GM19395 (cell line): ENCODE data around the gene TTLL1.
"Not testable (repeated sequence)": the region's sequence is repeated elsewhere in the genome, so short reads cannot be mapped to it uniquely, and the experiment has no call there.

Source experiments
- ATAC-seq: cut with Tn5 transposase; IDR thresholded peaks from one replicate; pipeline ENCODE4 v1.9.1; 2021; ENCODE audit warnings: mild to moderate bottlenecking, moderate library complexity; ENCODE audit not compliant: unreplicated experiment

The TTLL1 gene

DNA sequence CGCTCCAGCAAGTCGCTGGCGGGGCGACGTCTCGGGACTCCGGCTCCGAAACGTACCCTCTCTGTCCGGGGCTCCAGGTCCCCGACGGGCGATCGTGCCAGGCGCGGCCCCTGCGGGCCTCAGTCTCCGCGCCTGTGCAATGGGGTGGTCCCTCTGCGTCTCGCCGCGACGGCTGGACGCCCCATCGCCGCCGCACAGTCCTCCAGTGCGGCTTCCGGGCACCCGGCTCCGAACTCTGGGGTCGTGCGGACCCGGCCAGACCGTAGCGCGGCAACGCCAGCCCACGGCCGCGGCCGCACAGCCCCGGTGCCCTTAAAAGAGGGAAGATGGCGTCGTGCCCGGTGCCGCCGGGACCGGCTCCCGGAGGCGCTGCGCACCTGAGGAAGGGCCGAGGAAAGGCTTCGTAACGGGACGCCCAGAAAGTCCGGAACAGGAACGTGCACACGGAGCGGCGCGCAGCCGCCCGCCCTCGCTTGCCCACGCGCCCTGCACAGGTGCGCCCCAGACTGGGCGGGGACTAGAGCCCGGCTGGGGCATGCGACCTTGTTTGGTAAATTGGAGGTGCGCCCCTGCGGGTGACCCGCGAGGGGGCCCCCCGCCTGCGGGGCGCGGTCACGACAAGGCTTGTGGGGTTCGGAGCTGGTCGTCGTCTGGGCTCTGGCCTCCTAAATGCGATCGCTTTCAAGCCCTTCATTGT lies 21.9 kb upstream of the TTLL1 start:
- no peak for ATAC-seq

DNA sequence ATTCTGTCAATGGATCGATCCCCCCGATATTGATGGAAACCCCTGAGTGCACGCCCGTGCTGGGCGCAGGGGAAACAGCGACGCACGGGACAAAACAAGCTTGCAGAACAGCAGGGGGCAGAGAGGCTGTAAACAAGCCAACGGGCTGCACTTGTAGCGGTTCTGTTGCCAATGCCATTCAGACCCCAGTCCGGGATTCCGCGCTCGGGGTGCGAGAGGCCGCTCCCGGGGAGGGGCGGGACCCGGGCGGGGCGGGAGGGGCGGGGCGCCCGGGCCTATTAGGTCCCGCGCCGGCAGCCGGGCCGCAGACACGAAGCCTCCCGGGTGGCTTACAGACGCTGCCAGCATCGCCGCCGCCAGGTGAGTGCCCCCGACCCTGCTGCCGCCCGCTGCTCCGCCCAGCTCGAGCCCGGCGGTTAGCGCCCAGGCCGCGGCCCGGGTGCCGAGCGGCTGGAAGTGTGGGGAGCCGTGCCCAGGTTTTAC lies 21.3 kb upstream of the TTLL1 start, which contains the start of gene BIK:
BIK (plus strand) TSS at position 307 of the 483 bp plus-strand sequence. CDS start 13,273 bp downstream, outside the sequence.
- no peak for ATAC-seq

DNA sequence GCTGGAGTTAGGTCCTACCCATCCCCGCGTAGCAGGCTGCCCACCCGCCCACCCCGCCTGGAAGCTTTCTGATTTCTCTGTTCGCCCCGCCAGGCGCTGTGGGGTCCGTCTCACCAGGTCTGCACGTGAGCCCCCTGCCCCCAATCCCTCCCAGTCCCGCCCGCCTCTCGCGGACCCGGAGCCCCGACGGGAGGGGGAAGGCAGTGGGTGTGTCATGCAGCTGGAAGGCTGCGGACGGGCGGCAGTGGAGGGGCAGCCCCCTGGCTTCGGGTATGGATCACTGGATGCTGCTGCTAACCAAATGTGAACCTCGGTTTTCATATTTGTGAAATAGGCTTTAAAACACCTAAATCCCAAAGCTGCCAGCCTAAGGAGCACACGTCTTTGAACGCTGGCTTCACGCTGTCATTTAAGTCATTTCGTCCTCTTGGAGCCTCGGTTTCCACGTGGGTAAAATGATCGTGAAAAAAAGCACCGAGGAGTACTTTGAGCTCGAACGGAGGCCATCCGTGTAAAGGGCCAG lies 20.8 kb upstream of the TTLL1 start:
- ATAC-seq = no peak

DNA sequence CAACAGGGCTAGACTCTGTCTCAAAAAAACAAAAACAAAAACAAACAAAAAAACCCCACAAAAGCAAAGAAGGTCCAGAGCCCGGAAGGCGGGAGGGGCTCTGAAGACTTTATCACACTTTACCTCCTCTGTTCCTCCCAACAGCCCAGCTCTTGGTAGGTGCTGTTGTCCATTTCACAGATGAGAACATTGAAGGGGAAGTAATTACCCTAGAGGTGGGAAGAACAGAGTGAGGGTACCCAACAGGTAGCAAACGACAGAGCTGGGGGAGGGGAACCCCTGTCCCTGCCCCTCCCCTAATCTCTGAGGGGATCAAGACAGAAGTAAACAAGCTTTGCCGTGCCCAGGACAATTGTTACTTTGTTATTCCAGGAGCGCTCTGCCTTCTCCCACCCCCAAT lies 20.3 kb upstream of the TTLL1 start:
- no peak for ATAC-seq

DNA sequence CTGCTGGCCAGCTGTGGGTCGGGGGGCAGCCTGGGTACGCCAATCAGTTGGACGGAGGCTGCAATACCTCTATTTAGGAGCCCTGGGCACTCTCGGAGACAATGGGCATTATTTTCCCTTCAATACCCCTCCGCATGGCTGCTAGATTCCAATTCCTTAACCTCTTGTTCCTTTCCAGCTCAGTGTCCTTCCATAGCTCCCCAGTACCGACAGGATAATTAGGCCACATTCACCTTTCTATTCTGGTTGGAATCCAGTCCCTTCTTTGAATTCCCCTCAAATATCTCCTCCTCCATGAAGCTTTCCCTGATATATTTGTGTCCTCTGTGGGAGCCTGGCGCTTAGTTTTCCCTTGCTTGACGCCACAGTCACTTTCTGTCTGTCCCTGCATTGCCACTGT lies 17.1 kb upstream of the TTLL1 start:
- no peak for ATAC-seq

DNA sequence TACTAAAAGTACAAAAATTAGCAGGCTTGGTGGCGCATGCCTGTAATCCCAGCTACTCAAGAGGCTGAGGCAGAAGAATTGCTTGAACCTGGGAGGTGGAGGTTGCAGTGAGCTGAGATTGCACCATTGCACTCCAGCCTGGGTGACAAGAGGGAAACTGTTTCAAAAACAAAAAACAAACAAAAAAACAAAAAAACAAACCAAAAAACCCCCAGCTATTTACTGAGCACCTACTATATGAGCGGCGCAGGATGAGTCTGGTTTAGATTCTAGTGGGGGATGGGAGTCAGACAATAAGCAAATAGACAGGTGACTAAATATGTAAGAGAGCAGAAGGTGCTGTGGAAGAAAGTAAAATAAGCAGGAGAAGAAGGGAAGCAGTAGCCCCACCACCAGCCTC lies 15.8 kb upstream of the TTLL1 start:
- not testable (repeated sequence) for ATAC-seq

DNA sequence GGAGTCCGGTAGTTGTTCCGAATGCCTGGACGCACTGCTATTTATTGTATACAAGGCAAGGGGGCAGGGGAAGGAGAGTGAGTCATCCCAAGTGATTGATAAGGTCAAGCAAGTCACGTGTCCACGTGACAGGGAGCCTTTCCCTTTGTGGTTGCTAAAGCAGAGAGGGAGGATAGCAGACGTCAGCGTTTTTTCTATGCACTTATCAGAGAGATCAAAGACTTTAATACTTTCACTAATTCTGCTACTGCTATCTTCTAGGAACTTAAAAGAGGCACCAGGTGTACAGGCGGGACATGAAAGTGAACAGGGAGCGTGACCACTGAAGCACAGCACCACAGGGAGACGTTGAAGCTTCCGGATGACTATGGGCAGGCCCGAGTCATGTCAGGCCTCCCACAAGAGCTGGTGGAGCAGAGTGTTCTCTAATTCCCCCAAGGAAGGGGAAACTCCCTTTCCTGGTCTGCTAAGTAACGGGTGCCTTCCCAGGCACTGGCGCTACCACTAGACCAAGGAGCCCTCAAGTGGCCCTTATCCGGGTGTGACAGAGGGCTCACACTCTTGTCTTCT lies 14.9 kb upstream of the TTLL1 start:
- ATAC-seq = not testable (repeated sequence)

DNA sequence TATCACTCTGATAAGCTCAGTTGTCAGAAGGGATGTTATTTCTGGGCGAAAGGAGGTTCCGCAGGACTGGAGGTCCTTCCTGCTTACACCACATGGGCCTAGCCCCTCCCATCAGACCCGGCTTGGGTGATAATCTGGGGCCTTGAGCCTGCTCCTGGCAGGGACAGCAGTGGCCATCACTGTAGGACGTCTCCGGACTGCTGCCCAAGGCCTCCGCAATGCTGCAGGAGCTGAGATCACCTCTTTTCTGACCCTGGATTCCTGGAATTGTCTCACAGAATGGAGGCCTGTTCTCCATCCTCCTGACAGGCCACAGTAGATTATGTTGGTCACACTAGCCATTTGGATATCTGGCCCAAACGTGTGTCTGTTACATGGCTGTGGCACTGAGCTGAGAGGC lies 12.1 kb upstream of the TTLL1 start:
- ATAC-seq = no peak

DNA sequence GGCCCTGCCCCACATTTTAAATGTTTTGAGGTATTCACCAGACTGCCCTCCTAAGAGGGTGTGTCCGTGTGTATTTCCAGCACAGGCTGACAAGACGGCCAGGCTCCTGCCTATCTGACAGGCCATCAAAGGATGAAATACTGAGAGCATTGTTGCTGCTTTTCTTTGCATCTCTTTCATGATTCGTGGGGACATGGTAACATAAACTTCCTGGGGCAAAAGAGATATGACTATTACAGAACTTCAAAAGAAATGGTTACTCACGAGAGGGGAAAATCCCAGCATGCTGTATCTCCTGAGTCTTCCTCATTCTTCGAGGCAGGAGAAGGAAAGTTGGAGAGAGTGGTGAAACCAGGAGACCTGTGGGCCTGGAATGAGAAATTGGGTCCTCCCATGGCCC lies 11.0 kb upstream of the TTLL1 start:
- ATAC-seq = no peak

DNA sequence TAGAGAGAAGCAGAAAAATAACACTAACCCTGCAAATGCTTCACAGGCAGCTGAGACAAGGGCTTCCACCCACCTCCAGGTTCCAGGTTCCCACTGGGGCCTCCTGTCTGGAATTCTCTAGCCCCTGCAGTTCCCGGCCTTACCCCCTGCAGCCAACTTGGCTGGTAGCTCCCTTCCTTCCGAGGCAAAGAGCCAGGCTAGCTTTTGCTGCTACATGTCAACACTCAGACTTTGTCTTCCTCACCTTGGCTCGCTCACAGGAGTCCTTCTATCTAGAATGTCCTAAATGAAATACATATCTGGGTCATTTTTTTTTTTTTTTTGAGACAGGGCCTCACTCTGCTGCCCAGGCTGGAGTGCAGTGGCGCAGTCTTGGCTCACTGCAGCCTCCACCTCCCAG lies 9.9 kb upstream of the TTLL1 start:
- ATAC-seq = no peak

DNA sequence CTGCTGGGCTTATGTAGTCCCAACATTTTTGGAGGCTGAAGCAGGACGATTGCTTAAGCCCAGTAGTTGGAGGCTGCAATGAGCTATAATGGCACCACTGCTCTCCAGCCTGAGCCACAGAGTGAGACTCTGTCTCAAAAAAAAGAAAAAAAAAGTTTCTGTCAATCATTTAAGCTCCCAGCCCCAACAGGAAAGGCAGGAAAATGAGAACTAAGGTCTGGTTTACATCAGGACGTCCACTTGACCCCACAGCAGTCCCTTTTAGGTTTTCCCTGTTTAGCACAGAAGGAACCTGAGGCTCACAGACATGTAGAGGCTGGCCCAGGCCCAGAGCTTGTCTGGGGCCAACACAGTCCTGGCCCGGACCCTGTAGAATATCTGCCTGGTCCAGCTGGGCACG lies 9.2 kb upstream of the TTLL1 start:
- no peak for ATAC-seq

DNA sequence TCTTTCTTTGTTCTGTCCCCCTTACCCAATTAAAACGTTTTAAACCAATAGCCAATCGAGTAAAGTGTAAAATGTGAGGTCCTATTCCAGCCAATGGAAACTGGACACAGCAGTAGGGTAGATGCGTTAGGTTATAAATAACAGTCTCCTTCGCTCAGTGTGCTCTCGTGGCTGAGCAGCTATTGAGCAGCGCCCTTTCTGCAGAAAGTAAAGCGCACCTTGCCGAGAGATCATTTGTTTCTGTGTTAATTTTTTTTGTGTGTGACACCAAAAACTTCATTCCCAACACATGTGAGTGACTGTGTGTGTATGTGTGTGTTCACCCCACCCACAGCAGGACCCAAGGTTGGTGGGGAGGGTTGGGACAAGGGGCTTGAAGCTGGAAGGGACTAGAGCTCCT lies 7.2 kb upstream of the TTLL1 start:
- no peak for ATAC-seq

DNA sequence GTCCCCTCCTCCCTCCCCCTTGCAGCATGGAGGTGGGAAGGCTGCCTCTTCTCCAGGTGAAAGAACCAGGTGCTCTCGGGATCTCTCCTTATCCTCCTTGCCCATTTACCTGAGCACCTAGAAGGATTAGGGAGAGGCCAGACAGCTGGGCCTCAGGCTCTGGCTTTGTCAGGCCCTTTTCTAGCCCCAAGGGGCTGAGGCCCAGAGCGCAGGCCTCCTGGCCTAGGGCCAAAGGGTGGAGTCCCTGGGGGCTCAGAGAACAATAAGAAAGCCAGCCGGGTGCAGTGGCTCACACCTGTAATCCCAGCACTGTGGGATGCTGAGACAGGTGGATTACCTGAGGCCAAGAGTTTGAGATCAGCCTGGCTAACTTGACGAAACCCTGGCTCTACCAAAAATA lies 5.4 kb upstream of the TTLL1 start:
- no peak for ATAC-seq

DNA sequence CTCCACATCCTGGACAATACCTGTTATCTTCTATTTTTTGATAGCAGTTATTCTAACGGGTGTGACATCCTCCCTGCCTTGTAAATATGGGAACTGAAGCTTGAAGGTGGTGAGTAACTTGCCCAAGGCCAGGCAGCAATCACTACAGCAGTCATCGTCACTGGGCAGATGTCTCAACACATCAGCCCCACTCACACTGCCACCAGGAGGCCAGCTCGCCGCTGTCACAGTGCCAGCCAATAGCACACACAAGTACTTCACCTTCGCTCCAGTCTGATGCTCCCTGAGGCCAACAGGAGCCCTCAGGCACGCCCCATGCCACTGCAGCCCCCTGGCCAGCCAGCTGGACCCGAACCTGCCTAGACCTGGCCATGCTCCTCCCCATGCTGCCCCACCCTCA lies 4.9 kb upstream of the TTLL1 start:
- ATAC-seq = no peak

DNA sequence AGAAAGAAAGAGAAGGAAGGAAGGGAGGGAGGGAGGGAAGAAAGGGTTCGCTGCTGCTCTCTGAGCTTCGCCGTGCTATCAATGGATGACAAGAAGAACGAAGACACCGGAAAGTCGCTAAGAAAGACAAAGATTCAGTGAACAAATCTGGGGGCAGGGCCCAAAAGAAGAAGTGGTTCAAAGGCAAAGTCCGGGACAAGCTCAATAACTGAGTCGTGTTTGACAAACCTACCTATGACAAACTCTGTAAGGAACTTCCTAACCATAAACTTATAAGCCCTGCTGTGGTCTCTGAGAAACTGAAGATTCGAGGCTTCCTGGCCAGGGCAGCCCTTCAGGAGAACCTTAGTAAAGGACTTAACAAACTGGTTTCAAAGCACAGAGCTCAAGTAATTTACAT lies 2.9 kb upstream of the TTLL1 start:
- ATAC-seq = no peak

DNA sequence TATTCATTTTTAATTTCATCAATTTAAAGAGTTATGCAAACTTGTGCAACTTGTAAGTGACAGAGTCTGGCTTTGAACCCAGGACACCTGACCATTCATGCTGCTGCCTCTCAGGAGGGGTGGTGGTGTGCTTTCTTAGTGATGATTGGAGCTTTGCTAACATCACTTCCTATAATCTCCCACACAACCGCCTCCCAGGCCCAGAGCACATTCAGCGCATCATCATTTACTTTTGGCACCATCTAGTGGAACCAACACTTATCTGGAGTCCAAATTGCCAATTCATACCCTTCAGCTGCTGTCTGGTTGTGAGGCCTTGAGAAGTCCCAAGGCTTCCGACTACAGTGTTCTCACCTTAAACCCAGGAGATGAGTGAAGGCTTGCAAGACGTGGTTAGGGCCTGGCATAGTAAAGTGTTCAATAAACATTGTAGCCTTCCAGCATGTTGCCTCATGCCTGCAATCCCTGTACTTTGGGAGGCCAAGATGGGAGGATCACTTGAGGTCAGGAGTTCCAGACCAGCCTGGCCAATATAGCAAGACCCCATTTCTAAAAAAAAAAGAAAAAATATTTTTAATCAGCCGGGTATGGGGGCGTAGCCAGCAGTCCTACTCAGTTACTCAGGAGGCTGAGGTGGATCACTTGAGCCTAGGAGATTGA lies 1.1 kb upstream of the TTLL1 start:
- ATAC-seq = no peak

DNA sequence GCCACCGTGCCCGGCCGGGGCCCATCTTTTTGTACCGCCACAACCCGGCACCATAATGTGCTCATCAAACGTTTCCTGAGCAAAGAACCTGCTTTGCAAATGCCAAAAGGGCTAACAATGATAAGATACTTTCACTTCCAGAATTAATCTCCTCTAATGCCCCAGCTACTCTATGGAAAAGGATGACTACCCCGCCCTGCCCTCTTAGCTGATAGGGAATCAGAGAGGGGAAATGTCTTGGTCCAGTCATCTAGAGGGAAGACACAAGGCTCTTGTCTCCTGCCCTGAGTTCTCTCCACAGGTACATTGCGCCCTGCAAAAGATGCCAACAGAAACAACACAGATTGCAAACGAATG lies 586 bp downstream of the TTLL1 start:
- ATAC-seq = no peak

DNA sequence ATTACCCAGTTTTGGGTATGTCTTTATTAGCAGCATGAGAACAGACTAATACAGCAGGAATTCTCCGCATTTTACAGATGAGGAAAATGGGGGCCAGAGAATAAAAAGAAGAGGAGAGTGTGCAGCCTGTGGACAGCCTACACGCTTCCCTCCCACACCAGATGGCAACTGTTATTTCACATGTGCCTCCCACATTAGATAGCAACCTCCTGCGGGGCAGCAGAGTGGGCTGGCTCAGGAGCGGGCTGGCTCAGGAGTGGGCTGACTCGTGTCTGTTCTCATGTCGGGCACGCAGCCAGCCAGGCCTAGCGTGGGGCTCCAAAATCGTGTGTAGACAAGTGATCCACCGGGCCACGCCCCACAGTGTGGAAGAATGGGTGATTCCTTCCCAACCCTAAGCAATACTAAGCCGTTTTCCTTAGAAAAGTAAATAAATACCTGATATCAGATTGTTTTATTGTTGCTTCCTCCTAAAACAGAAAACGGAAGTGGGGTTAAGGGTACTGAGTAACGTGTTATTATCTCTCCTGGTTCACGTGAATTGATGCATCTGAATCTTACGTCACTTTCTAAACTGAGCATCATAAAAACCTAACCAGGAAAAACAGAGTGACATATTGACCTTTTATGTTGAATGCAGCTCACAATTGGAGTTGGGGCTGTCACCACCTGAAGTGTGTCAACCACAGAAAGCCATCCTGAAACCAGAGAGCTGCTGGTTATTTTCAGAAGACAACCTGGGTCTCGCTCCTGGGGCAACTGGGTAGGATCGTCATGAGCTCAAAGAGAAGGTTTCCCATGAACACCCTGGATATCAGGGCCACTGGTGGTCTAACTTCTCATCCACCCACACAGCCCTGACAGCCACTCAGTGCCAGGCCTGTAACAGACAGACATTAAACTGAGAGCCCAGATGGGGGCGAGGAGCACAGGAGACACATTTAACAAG lies 3.3 kb downstream of the TTLL1 start:
- no peak for ATAC-seq

DNA sequence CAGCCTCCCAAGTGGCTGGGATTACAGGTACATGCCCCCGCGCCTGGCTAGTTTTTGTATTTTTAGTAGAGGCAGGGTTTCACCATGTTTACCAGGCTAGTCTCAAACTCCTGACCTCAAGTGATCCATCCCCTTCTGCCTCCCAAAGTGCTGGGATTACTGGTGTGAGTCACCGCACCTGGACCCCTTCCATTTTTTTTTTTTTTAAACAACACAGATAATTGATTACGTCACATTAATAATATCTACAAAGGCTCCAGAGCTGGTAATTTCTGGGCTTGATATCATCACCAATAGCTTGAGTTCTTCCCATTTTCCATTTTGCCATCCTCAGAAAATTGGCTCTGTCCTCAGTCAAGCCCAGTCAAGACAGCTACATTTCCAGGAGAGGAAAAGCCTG lies 7.2 kb downstream of the TTLL1 start:
- no peak for ATAC-seq

DNA sequence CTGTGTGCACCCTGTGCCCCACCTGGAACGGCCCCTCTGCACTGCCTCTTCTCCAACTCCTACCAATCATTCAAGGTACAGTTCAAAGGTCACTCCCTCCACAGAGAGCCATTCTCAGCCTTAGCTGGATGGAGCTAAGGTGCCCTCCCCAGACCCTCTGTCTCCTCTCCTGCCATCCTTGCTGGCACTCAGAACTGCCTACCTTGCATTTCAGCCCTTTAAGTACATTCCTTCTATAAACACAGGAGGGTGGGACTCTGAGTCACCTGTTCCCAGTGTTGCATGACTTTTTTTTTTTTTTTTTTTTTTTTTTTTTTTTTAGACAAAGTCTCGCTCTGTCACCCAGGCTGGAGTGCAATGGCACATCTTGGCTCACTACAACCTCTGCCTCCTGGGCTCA lies 8.6 kb downstream of the TTLL1 start:
- no peak for ATAC-seq

DNA sequence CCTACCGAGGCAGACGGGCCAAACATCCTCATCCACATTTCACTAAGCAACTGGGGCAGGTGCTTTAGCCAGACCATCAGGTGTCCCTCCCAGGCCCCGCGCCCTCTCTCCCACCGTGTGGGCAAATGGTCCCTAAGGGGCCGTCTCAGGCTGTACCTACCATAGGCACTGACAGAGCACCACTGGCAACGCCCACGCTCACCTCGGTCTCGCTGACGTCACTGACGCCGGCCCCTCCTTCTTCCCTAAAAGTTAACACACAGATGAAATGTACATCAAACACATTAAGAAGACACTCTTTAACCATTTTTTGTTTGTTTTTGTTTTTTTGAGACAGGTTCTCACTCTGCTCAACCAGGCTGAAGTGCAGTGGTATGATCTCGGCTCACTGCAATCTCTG lies 9.4 kb downstream of the TTLL1 start:
- no peak for ATAC-seq
